Measurements from ENCODE around the gene IL12RB2.

DNA sequence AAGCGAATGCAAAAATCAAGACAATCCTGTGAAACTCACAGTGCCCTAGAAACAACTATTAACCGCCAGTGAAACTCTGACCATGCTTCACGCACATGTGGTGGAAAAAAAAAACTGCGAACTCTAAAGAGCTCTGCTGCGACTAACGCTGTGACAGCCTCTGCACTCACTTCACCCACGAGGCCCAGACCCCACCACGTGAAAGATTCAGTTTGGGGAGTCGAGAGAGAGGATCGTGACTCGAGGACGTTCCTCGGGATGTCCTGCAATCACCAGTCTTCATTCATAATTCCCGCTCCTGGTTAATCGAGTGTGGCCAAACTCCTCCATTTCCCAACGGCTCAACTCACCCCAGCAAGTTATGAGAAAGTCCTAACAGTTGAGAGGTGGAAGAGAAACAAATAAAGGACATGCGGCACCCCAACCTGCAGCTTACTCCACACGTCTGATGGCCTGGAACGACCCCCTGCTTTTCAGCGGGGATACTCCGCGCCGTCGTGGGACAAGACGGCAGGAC is 121.4 kb downstream of the IL12RB2 start:
- TF ChIP-seq EZH2 (IDR thresholded peaks at IDR 0.05; ENCODE audit: borderline replicate concordance, insufficient read depth, low read depth, low read length, poor library complexity, severe bottlenecking) = no peak
- TF ChIP-seq, protein P1, sequence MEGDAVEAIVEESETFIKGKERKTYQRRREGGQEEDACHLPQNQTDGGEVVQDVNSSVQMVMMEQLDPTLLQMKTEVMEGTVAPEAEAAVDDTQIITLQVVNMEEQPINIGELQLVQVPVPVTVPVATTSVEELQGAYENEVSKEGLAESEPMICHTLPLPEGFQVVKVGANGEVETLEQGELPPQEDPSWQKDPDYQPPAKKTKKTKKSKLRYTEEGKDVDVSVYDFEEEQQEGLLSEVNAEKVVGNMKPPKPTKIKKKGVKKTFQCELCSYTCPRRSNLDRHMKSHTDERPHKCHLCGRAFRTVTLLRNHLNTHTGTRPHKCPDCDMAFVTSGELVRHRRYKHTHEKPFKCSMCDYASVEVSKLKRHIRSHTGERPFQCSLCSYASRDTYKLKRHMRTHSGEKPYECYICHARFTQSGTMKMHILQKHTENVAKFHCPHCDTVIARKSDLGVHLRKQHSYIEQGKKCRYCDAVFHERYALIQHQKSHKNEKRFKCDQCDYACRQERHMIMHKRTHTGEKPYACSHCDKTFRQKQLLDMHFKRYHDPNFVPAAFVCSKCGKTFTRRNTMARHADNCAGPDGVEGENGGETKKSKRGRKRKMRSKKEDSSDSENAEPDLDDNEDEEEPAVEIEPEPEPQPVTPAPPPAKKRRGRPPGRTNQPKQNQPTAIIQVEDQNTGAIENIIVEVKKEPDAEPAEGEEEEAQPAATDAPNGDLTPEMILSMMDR (IDR thresholded peaks at IDR 0.05) = no peak
